ENCODE data around the gene ATP7B. TPM values are rescaled to one million over a fixed set of nuclear protein-coding genes. Genes with fewer than 3 reads are reported as not detected.

ATP7B gene
- total RNA-seq, 2 donors from 2014 or later = 20.4 to 29.2 TPM

GRCh38 chr13:51933466-51934058 lies 77.7 kb downstream of the ATP7B start:
- H3K4me1 ChIP-seq (ENCODE audit: control insufficient read depth, insufficient read depth, low read length) = peaks cover 7% of the 10 kb centered on the region
- DNase-seq = peak; percentile 17
- Mint-ChIP-seq H3K27me3 (ENCODE audit: insufficient read depth) (no peaks in the 10 kb centered on the region), H3K9me3 (no peaks in the 10 kb centered on the region), H3K27ac (no peak overlapping the region), H3K4me3 (no peak overlapping the region), H3K4me1 (peaks cover 14% of the 10 kb centered on the region), H3K36me3 (ENCODE audit: low read depth) (peaks cover 5% of the 10 kb centered on the region)
- WGBS, 2 experiments (ENCODE audit: insufficient coverage in 1 of 2, insufficient read length in 1 of 2) = 91 to 95% methylated on average over 8 to 14 of the region's 14 CpGs
- no peak overlapping the region for H3K9ac ChIP-seq (ENCODE audit: extremely low read depth, low read length, poor library complexity, severe bottlenecking)
- no peaks in the 10 kb centered on the region for H3K9me3 ChIP-seq (ENCODE audit: control insufficient read depth, low read length)
- H3K36me3 ChIP-seq (ENCODE audit: control insufficient read depth, insufficient read depth, low read length) = peaks cover 2% of the 10 kb centered on the region
- H3K27me3 ChIP-seq (ENCODE audit: control insufficient read depth, insufficient read depth, low read length, poor library complexity, severe bottlenecking) = no peaks in the 10 kb centered on the region
- no peak for TF ChIP-seq CTCF (conservative IDR thresholded peaks at IDR 0.05)
- H3K4me3 ChIP-seq (ENCODE audit: low read length) = no peak overlapping the region
- H3K27ac ChIP-seq (ENCODE audit: low read depth, low read length) = no peak overlapping the region

- H3K9ac ChIP-seq (ENCODE audit: extremely low read depth, low read length, poor library complexity, severe bottlenecking) = no peak overlapping the region
- 94 to 98% methylated on average over 5 to 9 of the region's 9 CpGs for WGBS, 2 experiments (ENCODE audit: insufficient coverage in 1 of 2, insufficient read length in 1 of 2)
- peaks cover 2% of the 10 kb centered on the region for H3K36me3 ChIP-seq (ENCODE audit: control insufficient read depth, insufficient read depth, low read length)
- peak; percentile 58 for DNase-seq
- H3K27ac Mint-ChIP-seq = no peak overlapping the region
- H3K4me1 ChIP-seq (ENCODE audit: control insufficient read depth, insufficient read depth, low read length) = peaks cover 7% of the 10 kb centered on the region
- no peak overlapping the region for H3K4me3 ChIP-seq (ENCODE audit: low read length)
- H3K4me3 Mint-ChIP-seq = no peak overlapping the region
- H3K4me1 Mint-ChIP-seq = peaks cover 14% of the 10 kb centered on the region
- H3K27ac ChIP-seq (ENCODE audit: low read depth, low read length) = no peak overlapping the region
- no peaks in the 10 kb centered on the region for H3K27me3 ChIP-seq (ENCODE audit: control insufficient read depth, insufficient read depth, low read length, poor library complexity, severe bottlenecking)
- no peaks in the 10 kb centered on the region for H3K9me3 ChIP-seq (ENCODE audit: control insufficient read depth, low read length)
- no peaks in the 10 kb centered on the region for H3K27me3 Mint-ChIP-seq (ENCODE audit: insufficient read depth)
- H3K36me3 Mint-ChIP-seq (ENCODE audit: low read depth) = peaks cover 5% of the 10 kb centered on the region
- no peaks in the 10 kb centered on the region for H3K9me3 Mint-ChIP-seq
- no peak for TF ChIP-seq CTCF (conservative IDR thresholded peaks at IDR 0.05)
Observed at GRCh38 chr13:51932231-51932630, 79.0 kb downstream of the ATP7B start.

GRCh38 chr13:51931606-51932005 lies 79.6 kb downstream of the ATP7B start:
- no peak overlapping the region for H3K9ac ChIP-seq (ENCODE audit: extremely low read depth, low read length, poor library complexity, severe bottlenecking)
- H3K36me3 ChIP-seq (ENCODE audit: control insufficient read depth, insufficient read depth, low read length) = peaks cover 2% of the 10 kb centered on the region
- TF ChIP-seq CTCF (conservative IDR thresholded peaks at IDR 0.05) = no peak
- DNase-seq = no peak
- no peak overlapping the region for H3K4me3 ChIP-seq (ENCODE audit: low read length)
- peaks cover 7% of the 10 kb centered on the region for H3K4me1 ChIP-seq (ENCODE audit: control insufficient read depth, insufficient read depth, low read length)
- Mint-ChIP-seq H3K27ac (no peak overlapping the region), H3K36me3 (ENCODE audit: low read depth) (peaks cover 5% of the 10 kb centered on the region), H3K4me1 (peaks cover 14% of the 10 kb centered on the region), H3K27me3 (ENCODE audit: insufficient read depth) (no peaks in the 10 kb centered on the region), H3K9me3 (no peaks in the 10 kb centered on the region), H3K4me3 (no peak overlapping the region)
- no peak overlapping the region for H3K27ac ChIP-seq (ENCODE audit: low read depth, low read length)
- no peaks in the 10 kb centered on the region for H3K27me3 ChIP-seq (ENCODE audit: control insufficient read depth, insufficient read depth, low read length, poor library complexity, severe bottlenecking)
- no peaks in the 10 kb centered on the region for H3K9me3 ChIP-seq (ENCODE audit: control insufficient read depth, low read length)
- 96 to 97% methylated on average over 6 of the region's 6 CpGs for WGBS, 2 experiments (ENCODE audit: insufficient coverage in 1 of 2, insufficient read length in 1 of 2)
